ENCODE measurements around the gene SESTD1.

- no peak for TF ChIP-seq CTCF (conservative IDR thresholded peaks at IDR 0.05; ENCODE audit: low read length)
- no peak for TF ChIP-seq EZH2phosphoT487 (IDR thresholded peaks at IDR 0.05; ENCODE audit: borderline replicate concordance, low read depth, low read length)
Measured at GRCh38 chr2:179233626-179234430, 30.8 kb downstream of the SESTD1 start.
